HepG2 (cell line): Measurements from ENCODE around the gene MAP4K3. TPM values are rescaled to one million over a fixed set of nuclear protein-coding genes. Genes with fewer than 3 reads are reported as not detected.
A peak's percentile ranks its signal among the peaks of the same experiment; 100 is the strongest.

Source experiments
- ATAC-seq: fragments of 200-7000 bp; cut with Tn5 transposase; 3 replicates; pipeline ENCODE4 v1.9.1; 2020; ENCODE audit warnings: mild to moderate bottlenecking, moderate library complexity
- BruUV-seq: library from RNA; stranded (reverse); fragments of 400-500 nt; replicated peaks from 2 replicates; lab custom pipeline; 2021; lab: Mats Ljungman, UMichigan
- CTCF ChIA-PET: fragments of 300-600 bp; formaldehyde crosslinking; extraction: SDS; loops from one replicate; lab custom pipeline; 2021; ENCODE audit warnings: low total read pairs, inconsistent platforms, low intra/inter-chr PET ratio; lab: Yijun Ruan, JAX
- POLR2A ChIA-PET: fragments of 350-600 bp; sonication (Branson Sonifier 250); formaldehyde crosslinking; loops from one replicate; lab custom pipeline; 2020; ENCODE audit warnings: antibody characterized with exemption, inconsistent platforms; lab: Yijun Ruan, JAX
- DNase-seq: peaks from one replicate; pipeline ENCODE4 v3.0.0-alpha.2; 2015; ENCODE audit warnings: low spot score
- FAIRE-seq: peaks from 3 replicates; lab custom pipeline; 2011; peaks lifted over from hg19 to GRCh38; lab: Jason Lieb, UNC
- H2AFZ ChIP-seq: one replicate; pipeline ENCODE4 v1.6.1; 2011; ENCODE audit warnings: low read length, inconsistent platforms
- H3K27ac ChIP-seq: fragments of 300-600 bp; 3 replicates; pipeline ENCODE4 v1.8.0; 2011; ENCODE audit warnings: mixed run types, mild to moderate bottlenecking, mixed read lengths, low read length, inconsistent platforms; ENCODE audit not compliant: insufficient read depth; ENCODE audit errors: extremely low read length
- H3K27me3 ChIP-seq, 2 experiments: fragments of 200-600 bp in 1 of 2; 2 replicates in 1 of 2; 3 replicates in 1 of 2; pipeline versions ENCODE4 v1.6.0 to v1.8.0; 2011; ENCODE audit warnings: low read length in 2 of 2, mild to moderate bottlenecking in 2 of 2, moderate library complexity in 2 of 2, inconsistent platforms in 1 of 2; ENCODE audit not compliant: insufficient read depth in 2 of 2, control insufficient read depth in 1 of 2
- H3K36me3 ChIP-seq, 2 experiments: fragments of 200-600 bp in 1 of 2; replicated peaks in 1 of 2; 2 replicates in 1 of 2; 3 replicates in 1 of 2; pipeline versions ENCODE4 v1.5.1 to v1.8.0; 2011; ENCODE audit warnings: low read length in 2 of 2, inconsistent platforms in 1 of 2; ENCODE audit not compliant: insufficient read depth in 2 of 2, control insufficient read depth in 1 of 2
- H3K4me1 ChIP-seq: 2 replicates; pipeline ENCODE4 v1.5.1; 2012; ENCODE audit warnings: low read length, inconsistent platforms; ENCODE audit not compliant: insufficient read depth
- H3K4me2 ChIP-seq: 2 replicates; pipeline ENCODE4 v1.6.0; 2011; ENCODE audit warnings: low read depth, low read length, inconsistent platforms
- H3K4me3 ChIP-seq, 3 experiments: fragments of 200-600 bp in 1 of 3; sonication (generic), shearing (Covaris generic) in 1 of 3; replicated peaks in 1 of 3; 2 replicates each; pipeline ENCODE4 v1.5.1; 2011 to 2016; ENCODE audit warnings: low read length in 3 of 3, inconsistent platforms in 2 of 3, low read depth in 2 of 3, mild to moderate bottlenecking in 2 of 3, control low read depth in 1 of 3, mixed read lengths in 1 of 3; ENCODE audit not compliant: insufficient read depth in 1 of 3
- H3K79me2 ChIP-seq: one replicate; pipeline ENCODE4 v1.6.1; 2011; ENCODE audit warnings: low read length, inconsistent platforms; ENCODE audit not compliant: insufficient read depth
- H3K9ac ChIP-seq: 2 replicates; pipeline ENCODE4 v1.6.0; 2011; ENCODE audit warnings: mild to moderate bottlenecking, low read depth, low read length, inconsistent platforms; ENCODE audit not compliant: insufficient read depth
- H3K9me3 ChIP-seq: 2 replicates; pipeline ENCODE4 v1.5.1; 2012; ENCODE audit warnings: mild to moderate bottlenecking, low read length
- H4K20me1 ChIP-seq: 2 replicates; pipeline ENCODE4 v1.6.0; 2011; ENCODE audit warnings: inconsistent platforms, mild to moderate bottlenecking, low read length, moderate library complexity; ENCODE audit not compliant: insufficient read depth
- ARHGAP35 ChIP-seq: sonication (generic); formaldehyde crosslinking; IDR thresholded peaks from 2 replicates; pipeline ENCODE4 v1.9.0; 2022; ENCODE audit warnings: mild to moderate bottlenecking, inconsistent platforms, moderate library complexity, missing genetic modification reagents, borderline replicate concordance
- SNAPC2 ChIP-seq: sonication (generic); formaldehyde crosslinking; IDR thresholded peaks from 2 replicates; pipeline ENCODE4 v1.8.1; 2022; ENCODE audit warnings: mild to moderate bottlenecking, missing genetic modification reagents
- WGBS: methylation state at CpG from one replicate; pipeline ENCODE4 v1.1.6; 2017; ENCODE audit warnings: low lambda C conversion rate; 5-methylcytosine and 5-hydroxymethylcytosine counted together
- in situ Hi-C: cut with HindIII; loops from 2 replicates; pipeline ENCODE4 v1.10.0; 2017; ENCODE audit warnings: low pct_unique_long_range_greater_than_20kb; ENCODE audit not compliant: extremely low pct_ligation_motif_present
- intact Hi-C: fragments of 100-400 bp; cut with micrococcal nuclease; formaldehyde crosslinking; loops from one replicate; pipeline ENCODE4 v1.10.0; 2022; ENCODE audit not compliant: unreplicated experiment
- polyA plus RNA-seq, 8 experiments: library from polyadenylated mRNA; depleted of rRNA in 3 of 8; stranded (reverse) in 7 of 8; unstranded in 1 of 8; fragments of >200 nt; fragmentation: Illumina TruSeq in 4 of 8; extraction: Trizol in 4 of 8; gene quantifications; 2 replicates each; pipeline versions ENCODE4 v1.2.1 to v1.2.3, GENCODE V29; 2011 to 2016; ENCODE audit warnings: low read depth in 4 of 8, missing spikeins in 1 of 8, mixed read lengths in 1 of 8; ENCODE audit not compliant: insufficient read depth in 1 of 8
- total RNA-seq, 5 experiments: library from RNA; depleted of rRNA; stranded (reverse); fragments of >200 nt; fragmentation: Illumina TruSeq; extraction: Trizol; gene quantifications; 2 replicates each; pipeline ENCODE4 v1.2.3, GENCODE V29; 2016; ENCODE audit warnings: low read depth in 1 of 5
- TF ChIP-seq, protein P1 (sequence below): IDR thresholded peaks from 2 replicates; pipeline ENCODE4 v1.6.1; 2016; ENCODE audit warnings: low read depth
- TF ChIP-seq, protein P2 (sequence below): sonication (generic); formaldehyde crosslinking; IDR thresholded peaks from 2 replicates; pipeline ENCODE4 v1.4.0; 2020; ENCODE audit warnings: missing genetic modification reagents

MAP4K3 gene
- total and polyA plus RNA-seq, 2 of the 13 experiments (the other 11 are each of a cell fraction or from before 2014, with no cell fraction given), result 45.9 to 53.2 TPM

DNA sequence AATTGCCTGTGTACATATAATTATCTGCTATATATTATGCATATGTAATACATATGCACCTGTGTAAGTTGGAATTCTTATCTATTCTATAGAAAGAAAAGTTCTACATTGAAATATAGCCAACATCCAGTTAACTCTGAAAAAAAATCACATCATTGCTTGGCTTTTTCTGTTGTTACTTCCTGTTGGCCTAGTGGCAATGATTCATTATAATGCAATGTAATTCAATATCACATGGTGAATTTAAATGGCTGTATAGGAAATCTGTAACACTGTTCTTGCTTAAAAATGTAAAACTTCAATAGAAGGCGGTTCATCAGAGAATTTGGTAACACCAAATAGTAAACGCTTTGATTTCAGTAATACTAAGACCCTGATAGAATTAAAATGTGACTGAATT lies 44.5 kb upstream of the MAP4K3 start (continued):
- TF ChIP-seq, protein P1, sequence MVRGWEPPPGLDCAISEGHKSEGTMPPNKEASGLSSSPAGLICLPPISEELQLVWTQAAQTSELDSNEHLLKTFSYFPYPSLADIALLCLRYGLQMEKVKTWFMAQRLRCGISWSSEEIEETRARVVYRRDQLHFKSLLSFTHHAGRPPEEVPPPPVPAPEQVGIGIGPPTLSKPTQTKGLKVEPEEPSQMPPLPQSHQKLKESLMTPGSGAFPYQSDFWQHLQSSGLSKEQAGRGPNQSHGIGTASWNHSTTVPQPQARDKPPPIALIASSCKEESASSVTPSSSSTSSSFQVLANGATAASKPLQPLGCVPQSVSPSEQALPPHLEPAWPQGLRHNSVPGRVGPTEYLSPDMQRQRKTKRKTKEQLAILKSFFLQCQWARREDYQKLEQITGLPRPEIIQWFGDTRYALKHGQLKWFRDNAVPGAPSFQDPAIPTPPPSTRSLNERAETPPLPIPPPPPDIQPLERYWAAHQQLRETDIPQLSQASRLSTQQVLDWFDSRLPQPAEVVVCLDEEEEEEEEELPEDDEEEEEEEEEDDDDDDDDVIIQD (CRISPR knock-in tag), result no peak
- no peak for TF ChIP-seq SNAPC2

DNA sequence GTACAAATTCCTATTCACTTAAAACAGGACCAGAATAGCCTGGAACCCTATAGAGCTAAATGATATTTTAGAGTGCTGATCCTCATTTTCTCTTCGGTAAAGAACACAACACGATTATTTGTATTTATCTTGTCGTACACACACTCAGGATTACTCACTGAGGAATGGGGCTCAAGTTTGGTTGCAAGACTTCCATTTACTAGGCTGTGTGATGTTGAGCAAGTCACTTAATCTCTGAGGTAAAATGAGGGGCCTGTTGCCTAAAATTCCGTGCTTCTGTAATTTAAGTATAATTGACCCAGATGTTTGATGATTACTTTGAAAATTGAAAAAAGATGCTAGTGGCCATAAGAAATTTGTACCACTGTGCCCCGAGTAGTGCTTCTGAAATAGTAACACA lies 42.6 kb upstream of the MAP4K3 start:
- Histone ChIP-seq H4K20me1 (no peaks in the 10 kb centered on the region), H3K9me3 (no peaks in the 10 kb centered on the region), H2AFZ (no peak overlapping the region), H3K36me3 (peaks cover 3 to 18% of the 10 kb centered on the region in 2 experiments; a peak in 3 of 5 replicates), H3K9ac (no peak overlapping the region), H3K27me3 (no peaks in the 10 kb centered on the region), H3K4me1 (no peaks in the 10 kb centered on the region), H3K4me2 (no peak overlapping the region), H3K79me2 (no peaks in the 10 kb centered on the region), H3K4me3 (no peak overlapping the region), H3K27ac (no peak overlapping the region)
- FAIRE-seq (no peak), ATAC-seq (no peak), DNase-seq (no peak)
- in situ Hi-C loops, result no loop called here
- BruUV-seq, result TSS peak; percentile 28
- no peak for TF ChIP-seq ARHGAP35 (CRISPR knock-in tag)
- TF ChIP-seq, protein P2, sequence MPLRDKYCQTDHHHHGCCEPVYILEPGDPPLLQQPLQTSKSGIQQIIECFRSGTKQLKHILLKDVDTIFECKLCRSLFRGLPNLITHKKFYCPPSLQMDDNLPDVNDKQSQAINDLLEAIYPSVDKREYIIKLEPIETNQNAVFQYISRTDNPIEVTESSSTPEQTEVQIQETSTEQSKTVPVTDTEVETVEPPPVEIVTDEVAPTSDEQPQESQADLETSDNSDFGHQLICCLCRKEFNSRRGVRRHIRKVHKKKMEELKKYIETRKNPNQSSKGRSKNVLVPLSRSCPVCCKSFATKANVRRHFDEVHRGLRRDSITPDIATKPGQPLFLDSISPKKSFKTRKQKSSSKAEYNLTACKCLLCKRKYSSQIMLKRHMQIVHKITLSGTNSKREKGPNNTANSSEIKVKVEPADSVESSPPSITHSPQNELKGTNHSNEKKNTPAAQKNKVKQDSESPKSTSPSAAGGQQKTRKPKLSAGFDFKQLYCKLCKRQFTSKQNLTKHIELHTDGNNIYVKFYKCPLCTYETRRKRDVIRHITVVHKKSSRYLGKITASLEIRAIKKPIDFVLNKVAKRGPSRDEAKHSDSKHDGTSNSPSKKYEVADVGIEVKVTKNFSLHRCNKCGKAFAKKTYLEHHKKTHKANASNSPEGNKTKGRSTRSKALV (CRISPR knock-in tag), result 0 out of 2 replicates have a peak, but pooled peaks have one; percentile 21
- intact Hi-C loops, result no loop called here
- WGBS, result 91% methylated on average over 5 of the region's 5 CpGs
- ChIA-PET CTCF (no interaction called here), POLR2A (interaction anchor here (1.4 kb wide), 1 partner anchor 10 kb away, joined by 4 read pairs; no protein-coding TSS in a partner anchor)
